Astrocyte (in vitro differentiated cells and primary cell): ENCODE data around the gene RAB17.

Experiments
- EZH2 ChIP-seq: IDR thresholded peaks from 2 replicates; pipeline ENCODE4 v1.6.1; 2012; ENCODE audit warnings: mild to moderate bottlenecking, low read length, inconsistent platforms; ENCODE audit not compliant: insufficient read depth
- TF ChIP-seq, protein P1 (sequence below): IDR thresholded peaks from 2 replicates; pipeline ENCODE4 v1.5.1; 2011; ENCODE audit warnings: low read depth, mild to moderate bottlenecking, inconsistent platforms, low read length, moderate library complexity; ENCODE audit not compliant: insufficient read depth

DNA sequence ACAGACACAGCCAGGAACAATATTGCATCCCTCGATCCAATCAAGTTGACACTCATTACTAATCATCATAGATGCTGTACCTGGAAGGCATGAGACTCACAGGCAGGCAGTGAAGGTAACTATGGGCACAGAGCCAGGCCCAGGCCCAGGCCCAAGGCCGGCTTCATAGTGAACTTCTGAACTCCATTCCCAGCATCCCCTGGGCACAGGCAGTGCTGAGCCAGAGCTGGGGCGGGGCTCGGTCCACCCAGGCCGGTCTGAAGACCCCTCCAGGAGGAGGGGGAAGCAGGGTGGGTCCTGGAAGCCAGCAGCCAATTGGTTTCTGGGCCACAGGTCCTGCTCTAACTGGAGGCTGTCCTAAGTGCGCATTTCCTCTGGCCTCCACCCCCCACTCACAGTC, 65.9 kb downstream of the RAB17 start:
- TF ChIP-seq, protein P1, sequence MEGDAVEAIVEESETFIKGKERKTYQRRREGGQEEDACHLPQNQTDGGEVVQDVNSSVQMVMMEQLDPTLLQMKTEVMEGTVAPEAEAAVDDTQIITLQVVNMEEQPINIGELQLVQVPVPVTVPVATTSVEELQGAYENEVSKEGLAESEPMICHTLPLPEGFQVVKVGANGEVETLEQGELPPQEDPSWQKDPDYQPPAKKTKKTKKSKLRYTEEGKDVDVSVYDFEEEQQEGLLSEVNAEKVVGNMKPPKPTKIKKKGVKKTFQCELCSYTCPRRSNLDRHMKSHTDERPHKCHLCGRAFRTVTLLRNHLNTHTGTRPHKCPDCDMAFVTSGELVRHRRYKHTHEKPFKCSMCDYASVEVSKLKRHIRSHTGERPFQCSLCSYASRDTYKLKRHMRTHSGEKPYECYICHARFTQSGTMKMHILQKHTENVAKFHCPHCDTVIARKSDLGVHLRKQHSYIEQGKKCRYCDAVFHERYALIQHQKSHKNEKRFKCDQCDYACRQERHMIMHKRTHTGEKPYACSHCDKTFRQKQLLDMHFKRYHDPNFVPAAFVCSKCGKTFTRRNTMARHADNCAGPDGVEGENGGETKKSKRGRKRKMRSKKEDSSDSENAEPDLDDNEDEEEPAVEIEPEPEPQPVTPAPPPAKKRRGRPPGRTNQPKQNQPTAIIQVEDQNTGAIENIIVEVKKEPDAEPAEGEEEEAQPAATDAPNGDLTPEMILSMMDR = no peak
- TF ChIP-seq EZH2 = no peak
